CD4-positive, CD25-positive, alpha-beta regulatory T cell (primary cell): ENCODE results near the gene SMC3. TPM values are rescaled to one million over a fixed set of nuclear protein-coding genes. Genes with fewer than 3 reads are reported as not detected.

Source experiments
- ATAC-seq, 2 donors: fragments of 150-1000 bp; cut with Tn5 transposase; one replicate each; pipeline ENCODE4 v1.10.0; 2021; ENCODE audit warnings: low read depth in 2 of 2, moderate number of reproducible peaks in 2 of 2, moderate library complexity in 1 of 2
- DNase-seq, 3 donors: peaks; one replicate each; pipeline versions ENCODE4 v3.0.0 to v3.0.0-alpha.2; 2012 to 2022; ENCODE audit warnings: mixed read lengths in 1 of 3
- H3K27ac ChIP-seq: one replicate; pipeline ENCODE4 v1.7.0; 2013; ENCODE audit warnings: mild to moderate bottlenecking, low read length; ENCODE audit not compliant: insufficient read depth, poor library complexity, severe bottlenecking
- H3K27me3 ChIP-seq: one replicate; pipeline ENCODE4 v1.7.0; 2013; ENCODE audit warnings: low read length; ENCODE audit not compliant: control insufficient read depth, insufficient read depth
- H3K36me3 ChIP-seq: one replicate; pipeline ENCODE4 v1.7.0; 2013; ENCODE audit warnings: mild to moderate bottlenecking, low read length, moderate library complexity; ENCODE audit not compliant: control insufficient read depth, insufficient read depth
- H3K4me1 ChIP-seq: 2 replicates; pipeline ENCODE4 v1.7.0; 2013; ENCODE audit warnings: mild to moderate bottlenecking, low read length; ENCODE audit not compliant: insufficient read depth, control insufficient read depth, poor library complexity, severe bottlenecking
- H3K4me3 ChIP-seq: one replicate; pipeline ENCODE4 v1.7.0; 2013; ENCODE audit warnings: low read depth, mild to moderate bottlenecking, low read length, moderate library complexity
- H3K9me3 ChIP-seq, 2 experiments: 1 replicate in 1 of 2; 2 replicates in 1 of 2; pipeline ENCODE4 v1.7.0; 2013; ENCODE audit warnings: low read length in 2 of 2, mild to moderate bottlenecking in 1 of 2, moderate library complexity in 1 of 2; ENCODE audit not compliant: control insufficient read depth in 2 of 2
- H3K27ac Mint-ChIP-seq, 3 donors: one replicate each; pipeline ENCODE4 v1.8.0; 2020 to 2022; ENCODE audit warnings: mild to moderate bottlenecking in 3 of 3, mixed read lengths in 3 of 3, moderate library complexity in 2 of 3
- H3K27me3 Mint-ChIP-seq: one replicate; pipeline ENCODE4 v1.8.0; 2022; ENCODE audit warnings: mild to moderate bottlenecking, mixed read lengths
- H3K36me3 Mint-ChIP-seq: one replicate; pipeline ENCODE4 v1.8.0; 2020; ENCODE audit warnings: mixed read lengths
- H3K4me1 Mint-ChIP-seq, 4 donors: one replicate each; pipeline ENCODE4 v1.8.0; 2020 to 2022; ENCODE audit warnings: mixed read lengths in 4 of 4, mild to moderate bottlenecking in 1 of 4
- H3K4me3 Mint-ChIP-seq, 4 donors: one replicate each; pipeline ENCODE4 v1.8.0; 2020 to 2022; ENCODE audit warnings: mild to moderate bottlenecking in 4 of 4, mixed read lengths in 4 of 4, moderate library complexity in 3 of 4
- H3K9me3 Mint-ChIP-seq, 7 donors: one replicate each; pipeline ENCODE4 v1.8.0; 2020 to 2022; ENCODE audit warnings: mixed read lengths in 7 of 7, mild to moderate bottlenecking in 3 of 7, moderate library complexity in 2 of 7
- polyA plus RNA-seq, 4 donors: library from polyadenylated mRNA; unstranded; fragments of 300-500 nt; fragmentation: Illumina TruSeq; gene quantifications; one replicate each; pipeline ENCODE4 v1.2.3, GENCODE V29; 2021
- total RNA-seq: library from RNA; stranded (reverse); gene quantifications from one replicate; pipeline ENCODE4 v1.2.3, GENCODE V29; 2022

SMC3 gene
- total RNA-seq (47.7 TPM), polyA plus RNA-seq (10 to 100 TPM; 61.1 to 68.9 (median 67.0) TPM)

DNA sequence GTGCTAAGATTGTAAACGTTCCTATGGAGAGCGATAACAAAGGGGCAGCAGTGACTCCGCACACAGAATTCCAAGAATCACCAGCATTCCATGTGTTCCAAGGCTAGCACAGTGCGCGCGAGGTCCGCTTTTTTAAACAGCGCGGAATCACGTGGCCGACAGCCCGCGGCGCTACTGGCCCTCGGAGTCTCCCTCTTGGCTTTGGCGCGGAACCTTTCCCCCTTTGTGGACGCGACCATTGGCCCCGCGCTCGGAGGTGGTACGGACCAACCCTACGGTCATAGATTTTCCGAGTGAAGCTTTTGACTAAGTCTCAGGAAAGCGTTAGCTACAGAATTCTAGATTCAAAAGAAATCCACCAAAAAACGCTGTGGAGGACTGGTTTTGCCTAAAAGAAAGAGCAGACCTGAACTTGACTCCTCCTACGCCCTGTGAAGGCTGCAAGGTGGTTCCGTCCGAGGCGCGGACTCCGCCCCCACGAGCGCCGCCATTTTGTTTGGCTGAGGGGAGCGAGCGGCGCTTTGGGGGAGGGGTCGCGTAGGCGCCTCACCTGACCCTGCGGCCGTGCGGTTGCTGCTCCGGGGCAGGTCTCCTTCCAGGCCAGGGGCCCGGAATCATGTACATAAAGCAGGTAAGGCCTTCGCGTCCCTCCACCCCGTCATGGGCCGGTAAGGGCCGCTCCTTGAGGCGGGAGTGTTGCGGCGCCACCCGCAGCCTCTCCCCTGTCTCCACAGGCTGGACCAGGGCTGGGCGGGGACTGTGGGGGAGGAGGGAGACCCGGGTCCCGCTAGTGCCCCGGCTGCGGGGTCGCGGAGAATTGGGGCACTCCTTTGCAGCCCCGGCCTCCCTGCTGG lies at the start of gene SMC3:
TSS of gene SMC3 (plus strand) at position 495 of the 854 bp plus-strand sequence. CDS start at position 617, 122 bp downstream.
- peak within 1 kb of the TSS; percentile 93 to 100 (median 97) for H3K4me3 Mint-ChIP-seq
- H3K9me3 Mint-ChIP-seq = no peaks in the 10 kb centered on the region
- DNase-seq = peak; percentile 89 to 96 (median 95)
- Histone ChIP-seq H3K4me3 (peak within 1 kb of the TSS; percentile 97), H3K9me3 (no peaks in the 10 kb centered on the region), H3K27ac (peak within 1 kb of the TSS; percentile 88), H3K36me3 (no peaks in the 10 kb centered on the region), H3K4me1 (peaks cover 48% of the 10 kb centered on the region), H3K27me3 (no peaks in the 10 kb centered on the region)
- peaks cover 20 to 48% (median 31%) of the 10 kb centered on the region in 4 donors for H3K4me1 Mint-ChIP-seq
- peak within 1 kb of the TSS; percentile 97 to 99 (median 98) for H3K27ac Mint-ChIP-seq
- peaks cover 10% of the 10 kb centered on the region for H3K36me3 Mint-ChIP-seq
- ATAC-seq = peak; percentile 86 to 87
- peaks cover 23% of the 10 kb centered on the region for H3K27me3 Mint-ChIP-seq

GRCh38 chr10:110522365-110522988 lies 45.0 kb upstream of the SMC3 start:
- peak in 1 of 3 donors; percentile 56 for DNase-seq
- no peak overlapping the region for H3K4me3 Mint-ChIP-seq
- H3K9me3 Mint-ChIP-seq = no peaks in the 10 kb centered on the region
- no peak for ATAC-seq
- no peaks in the 10 kb centered on the region for H3K27me3 ChIP-seq
- no peaks in the 10 kb centered on the region for H3K36me3 Mint-ChIP-seq
- H3K4me1 Mint-ChIP-seq = peaks cover 7 to 12% (median 10%) of the 10 kb centered on the region in 4 donors
- no peak overlapping the region for H3K27ac ChIP-seq
- no peaks in the 10 kb centered on the region for H3K9me3 ChIP-seq
- H3K27me3 Mint-ChIP-seq = no peaks in the 10 kb centered on the region
- H3K4me3 ChIP-seq = no peak overlapping the region
- H3K36me3 ChIP-seq = no peaks in the 10 kb centered on the region
- H3K4me1 ChIP-seq = peaks cover 4% of the 10 kb centered on the region
- H3K27ac Mint-ChIP-seq = peak overlapping the region; percentile 4 to 86 (median 11)

GRCh38 chr10:110523736-110524135 lies 43.8 kb upstream of the SMC3 start:
- Histone ChIP-seq H3K4me1 (peaks cover 9% of the 10 kb centered on the region), H3K36me3 (no peaks in the 10 kb centered on the region), H3K4me3 (no peak overlapping the region), H3K9me3 (no peaks in the 10 kb centered on the region), H3K27ac (no peak overlapping the region), H3K27me3 (no peaks in the 10 kb centered on the region)
- no peak for DNase-seq
- H3K36me3 Mint-ChIP-seq = no peaks in the 10 kb centered on the region
- H3K4me1 Mint-ChIP-seq = peaks cover 9 to 20% (median 17%) of the 10 kb centered on the region in 4 donors
- H3K9me3 Mint-ChIP-seq = no peaks in the 10 kb centered on the region
- H3K4me3 Mint-ChIP-seq = no peak overlapping the region
- no peaks in the 10 kb centered on the region for H3K27me3 Mint-ChIP-seq
- no peak overlapping the region for H3K27ac Mint-ChIP-seq
- ATAC-seq = no peak

DNA sequence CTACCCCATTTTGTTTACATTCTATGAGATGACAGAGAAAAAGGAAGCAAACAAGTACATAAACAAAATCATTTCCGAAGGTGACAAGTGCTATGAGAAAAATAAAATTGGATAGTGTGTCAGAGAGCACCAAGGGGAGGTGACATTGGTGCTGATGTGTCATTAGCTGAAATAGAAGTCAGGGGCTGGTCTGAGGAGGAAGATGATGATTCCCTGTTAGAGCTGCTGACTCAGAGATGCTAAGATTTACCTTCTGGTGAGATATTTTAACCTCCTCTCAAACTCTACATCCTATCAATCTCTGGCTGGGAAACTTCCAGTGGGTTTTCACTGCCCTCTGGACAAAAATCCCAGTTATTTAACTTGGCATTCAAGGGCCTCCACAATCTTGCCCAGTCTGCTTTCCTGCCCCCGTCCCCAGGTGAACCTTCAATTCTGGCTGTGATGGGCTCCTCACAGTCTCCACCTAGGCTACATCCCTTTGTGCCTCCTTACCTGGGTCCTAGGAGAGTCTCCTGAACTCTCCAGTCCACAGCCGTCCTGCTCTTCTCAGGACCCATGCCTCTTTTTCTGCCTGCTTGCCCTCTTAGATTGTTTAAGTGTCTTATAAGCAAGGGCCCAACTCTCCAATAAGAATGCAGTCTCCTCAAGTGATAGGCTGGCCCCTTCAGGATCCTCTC lies 43.2 kb upstream of the SMC3 start:
- H3K4me3 Mint-ChIP-seq = no peak overlapping the region
- Histone ChIP-seq H3K36me3 (no peaks in the 10 kb centered on the region), H3K27me3 (no peaks in the 10 kb centered on the region), H3K4me3 (no peak overlapping the region), H3K4me1 (peaks cover 15% of the 10 kb centered on the region), H3K27ac (no peak overlapping the region), H3K9me3 (no peaks in the 10 kb centered on the region)
- H3K36me3 Mint-ChIP-seq = no peaks in the 10 kb centered on the region
- no peak for ATAC-seq
- H3K27me3 Mint-ChIP-seq = no peaks in the 10 kb centered on the region
- DNase-seq = no peak
- no peaks in the 10 kb centered on the region for H3K9me3 Mint-ChIP-seq
- H3K4me1 Mint-ChIP-seq = peaks cover 15 to 23% (median 21%) of the 10 kb centered on the region in 4 donors
- peak overlapping the region in 2 of 3 donors; percentile 45 to 53 for H3K27ac Mint-ChIP-seq

- no peak overlapping the region for H3K4me3 Mint-ChIP-seq
- H3K27ac Mint-ChIP-seq = no peak overlapping the region
- H3K9me3 ChIP-seq = no peaks in the 10 kb centered on the region
- no peaks in the 10 kb centered on the region for H3K36me3 ChIP-seq
- no peaks in the 10 kb centered on the region for H3K36me3 Mint-ChIP-seq
- ATAC-seq = no peak
- H3K4me3 ChIP-seq = no peak overlapping the region
- H3K27me3 ChIP-seq = no peaks in the 10 kb centered on the region
- H3K4me1 ChIP-seq = peaks cover 20% of the 10 kb centered on the region
- H3K27ac ChIP-seq = no peak overlapping the region
- no peak for DNase-seq
- no peaks in the 10 kb centered on the region for H3K9me3 Mint-ChIP-seq
- H3K27me3 Mint-ChIP-seq = no peaks in the 10 kb centered on the region
- peaks cover 15 to 27% (median 23%) of the 10 kb centered on the region in 4 donors for H3K4me1 Mint-ChIP-seq
These were observed 42.6 kb upstream of the SMC3 start for GRCh38 chr10:110524859-110525232.

- Mint-ChIP-seq H3K9me3 (no peaks in the 10 kb centered on the region), H3K4me1 (peaks cover 18 to 32% (median 21%) of the 10 kb centered on the region in 4 donors)
- H3K27me3 ChIP-seq = no peaks in the 10 kb centered on the region
These were observed 41.9 kb upstream of the SMC3 start for GRCh38 chr10:110525349-110526260.

GRCh38 chr10:110527731-110528171 lies 39.7 kb upstream of the SMC3 start:
- Mint-ChIP-seq H3K27me3 (peaks cover 6% of the 10 kb centered on the region), H3K27ac (no peak overlapping the region), H3K36me3 (no peaks in the 10 kb centered on the region), H3K9me3 (no peaks in the 10 kb centered on the region), H3K4me1 (peaks cover 14 to 28% (median 20%) of the 10 kb centered on the region in 4 donors), H3K4me3 (no peak overlapping the region)
- no peak for DNase-seq
- Histone ChIP-seq H3K9me3 (no peaks in the 10 kb centered on the region), H3K36me3 (no peaks in the 10 kb centered on the region), H3K27me3 (no peaks in the 10 kb centered on the region), H3K4me3 (no peak overlapping the region), H3K27ac (no peak overlapping the region), H3K4me1 (peaks cover 22% of the 10 kb centered on the region)
- ATAC-seq = no peak

More at GRCh38 chr10:110525349-110526260, 41.9 kb upstream of the SMC3 start:
- Histone ChIP-seq H3K4me3 (no peak overlapping the region), H3K36me3 (no peaks in the 10 kb centered on the region), H3K27ac (no peak overlapping the region), H3K4me1 (peaks cover 27% of the 10 kb centered on the region), H3K9me3 (no peaks in the 10 kb centered on the region)
- no peaks in the 10 kb centered on the region for H3K36me3 Mint-ChIP-seq
- DNase-seq = no peak
- H3K4me3 Mint-ChIP-seq = no peak overlapping the region
- no peak for ATAC-seq
- peak overlapping the region in 2 of 3 donors; percentile 17 to 20 for H3K27ac Mint-ChIP-seq
- H3K27me3 Mint-ChIP-seq = no peaks in the 10 kb centered on the region
